OCI-LY7 (cell line): ENCODE results near the gene SPOCK1. TPM values are rescaled to one million over a fixed set of nuclear protein-coding genes. Genes with fewer than 3 reads are reported as not detected.

Experiments
- BruUV-seq: library from RNA; stranded (reverse); fragments of 400-500 nt; replicated peaks from 2 replicates; lab custom pipeline; 2021; lab: Mats Ljungman, UMichigan
- CTCF ChIA-PET: fragments of 300-600 bp; sonication (Branson Sonifier 250); formaldehyde crosslinking; loops from one replicate; lab custom pipeline; 2022; ENCODE audit warnings: antibody characterized with exemption; ENCODE audit not compliant: unreplicated experiment; lab: Charles Lee
- POLR2A ChIA-PET: fragments of 300-600 bp; sonication (Branson Sonifier 250); formaldehyde crosslinking; loops from one replicate; lab custom pipeline; 2022; ENCODE audit warnings: antibody characterized with exemption; lab: Charles Lee
- DNase-seq: peaks from one replicate; pipeline ENCODE4 v3.0.0-alpha.2; 2015; ENCODE audit warnings: low spot score
- H2AFZ ChIP-seq: fragments of 200-600 bp; sonication (generic), shearing (Covaris generic); 2 replicates; pipeline ENCODE4 v1.6.1; 2014; ENCODE audit warnings: mild to moderate bottlenecking, antibody characterized with exemption, low read length, moderate library complexity
- H3K27ac ChIP-seq: fragments of 200-600 bp; sonication (generic); 2 replicates; pipeline ENCODE4 v1.5.1; 2014; ENCODE audit warnings: mixed run types, low read depth, mild to moderate bottlenecking, moderate library complexity, low read length, inconsistent platforms; ENCODE audit not compliant: poor library complexity, severe bottlenecking
- H3K36me3 ChIP-seq: fragments of 200-600 bp; sonication (generic); 2 replicates; pipeline ENCODE4 v1.6.1; 2014; ENCODE audit warnings: mild to moderate bottlenecking, antibody characterized with exemption, low read length, moderate library complexity, mixed read lengths; ENCODE audit not compliant: insufficient read depth
- H3K4me1 ChIP-seq: fragments of 200-600 bp; sonication (generic); 2 replicates; pipeline ENCODE4 v1.5.1; 2014; ENCODE audit warnings: mild to moderate bottlenecking, low read length; ENCODE audit not compliant: insufficient read depth, poor library complexity, severe bottlenecking
- H3K4me2 ChIP-seq: fragments of 200-600 bp; sonication (generic); 2 replicates; pipeline ENCODE4 v1.6.1; 2014; ENCODE audit warnings: mild to moderate bottlenecking, low read length
- H3K4me3 ChIP-seq: fragments of 200-600 bp; sonication (generic); 2 replicates; pipeline ENCODE4 v1.5.1; 2014; ENCODE audit warnings: mild to moderate bottlenecking, low read depth, low read length; ENCODE audit not compliant: poor library complexity, severe bottlenecking
- H3K79me2 ChIP-seq: fragments of 200-600 bp; sonication (generic); 2 replicates; pipeline ENCODE4 v1.6.1; 2016; ENCODE audit warnings: low read depth, mild to moderate bottlenecking, low read length, moderate library complexity, mixed read lengths; ENCODE audit not compliant: insufficient read depth
- H3K9me2 ChIP-seq: fragments of 200-600 bp; sonication (generic); 2 replicates; pipeline ENCODE4 v1.6.1; 2016; ENCODE audit warnings: mild to moderate bottlenecking, low read length, mixed read lengths; ENCODE audit not compliant: insufficient read depth
- H3K9me3 ChIP-seq: fragments of 200-600 bp; sonication (generic); 2 replicates; pipeline ENCODE4 v1.6.1; 2014; ENCODE audit warnings: mild to moderate bottlenecking, mixed run types, low read length, mixed read lengths
- H4K20me1 ChIP-seq: fragments of 200-600 bp; sonication (generic); 2 replicates; pipeline ENCODE4 v1.6.1; 2014; ENCODE audit warnings: mild to moderate bottlenecking, antibody characterized with exemption, low read length, moderate library complexity, mixed read lengths; ENCODE audit not compliant: insufficient read depth
- EZH2phosphoT487 ChIP-seq: fragments of 200-600 bp; sonication (generic); IDR thresholded peaks from 2 replicates; pipeline ENCODE4 v1.6.1; 2018; ENCODE audit warnings: low read depth, borderline replicate concordance, mild to moderate bottlenecking, mixed run types, antibody characterized with exemption, low read length, moderate library complexity, mixed read lengths
- intact Hi-C: fragments of 100-400 bp; cut with micrococcal nuclease; formaldehyde crosslinking; loops from one replicate; pipeline ENCODE4 v1.10.0; 2022; ENCODE audit not compliant: unreplicated experiment
- total RNA-seq, 2 experiments: library from RNA; depleted of rRNA in 1 of 2; stranded (reverse); fragments of >200 nt in 1 of 2; shearing (Covaris generic) in 1 of 2; gene quantifications; 2 replicates each; pipeline ENCODE4 v1.2.3, GENCODE V29; 2014 to 2022
- TF ChIP-seq, protein P1 (sequence below): fragments of 200-600 bp; sonication (generic); conservative IDR thresholded peaks from 2 replicates; pipeline ENCODE4 v1.5.1; 2014; ENCODE audit warnings: mild to moderate bottlenecking, antibody characterized with exemption, low read length, moderate library complexity, mixed read lengths

SPOCK1 gene
- total RNA-seq, 2 experiments from 2014 or later, result 0.29 to 1.5 TPM

DNA sequence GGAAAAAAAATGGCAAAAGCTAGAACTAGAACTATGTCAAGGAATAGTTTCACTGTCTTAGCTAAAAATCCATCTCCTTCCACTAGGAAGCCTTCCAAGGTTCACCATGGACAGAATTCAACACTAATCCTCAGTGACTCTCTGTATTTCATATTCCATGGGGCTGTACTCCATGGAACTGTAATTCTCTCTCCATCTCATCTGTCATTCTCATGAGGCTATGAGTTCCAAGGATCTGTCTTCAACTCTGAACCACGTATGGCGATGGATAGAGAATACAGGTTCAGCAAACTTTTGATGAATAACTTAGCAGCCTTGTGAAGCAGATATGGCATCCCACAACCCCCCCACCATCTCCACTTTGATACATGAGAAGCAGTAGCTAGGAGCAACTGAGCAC, 184.0 kb downstream of the SPOCK1 start:
- Histone ChIP-seq H4K20me1 (no peaks in the 10 kb centered on the region), H3K4me2 (no peak overlapping the region), H3K79me2 (no peaks in the 10 kb centered on the region), H3K4me3 (no peak overlapping the region), H3K36me3 (no peaks in the 10 kb centered on the region), H2AFZ (no peak overlapping the region), H3K9me2 (no peaks in the 10 kb centered on the region), H3K4me1 (no peaks in the 10 kb centered on the region), H3K27ac (no peak overlapping the region), H3K9me3 (no peaks in the 10 kb centered on the region)
- ChIA-PET CTCF (no interaction called here), POLR2A (interaction anchor here (1.2 kb wide), 1 partner anchor 26 kb away, joined by 3 read pairs; no protein-coding TSS in a partner anchor)
- no TSS peak for BruUV-seq
- intact Hi-C loops, result loop anchor here (10.0 kb wide), 1 partner anchor 190 kb away; no protein-coding TSS in a partner anchor
- no peak for DNase-seq
- TF ChIP-seq, protein P1, sequence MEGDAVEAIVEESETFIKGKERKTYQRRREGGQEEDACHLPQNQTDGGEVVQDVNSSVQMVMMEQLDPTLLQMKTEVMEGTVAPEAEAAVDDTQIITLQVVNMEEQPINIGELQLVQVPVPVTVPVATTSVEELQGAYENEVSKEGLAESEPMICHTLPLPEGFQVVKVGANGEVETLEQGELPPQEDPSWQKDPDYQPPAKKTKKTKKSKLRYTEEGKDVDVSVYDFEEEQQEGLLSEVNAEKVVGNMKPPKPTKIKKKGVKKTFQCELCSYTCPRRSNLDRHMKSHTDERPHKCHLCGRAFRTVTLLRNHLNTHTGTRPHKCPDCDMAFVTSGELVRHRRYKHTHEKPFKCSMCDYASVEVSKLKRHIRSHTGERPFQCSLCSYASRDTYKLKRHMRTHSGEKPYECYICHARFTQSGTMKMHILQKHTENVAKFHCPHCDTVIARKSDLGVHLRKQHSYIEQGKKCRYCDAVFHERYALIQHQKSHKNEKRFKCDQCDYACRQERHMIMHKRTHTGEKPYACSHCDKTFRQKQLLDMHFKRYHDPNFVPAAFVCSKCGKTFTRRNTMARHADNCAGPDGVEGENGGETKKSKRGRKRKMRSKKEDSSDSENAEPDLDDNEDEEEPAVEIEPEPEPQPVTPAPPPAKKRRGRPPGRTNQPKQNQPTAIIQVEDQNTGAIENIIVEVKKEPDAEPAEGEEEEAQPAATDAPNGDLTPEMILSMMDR, result no peak
- no peak for TF ChIP-seq EZH2phosphoT487

DNA sequence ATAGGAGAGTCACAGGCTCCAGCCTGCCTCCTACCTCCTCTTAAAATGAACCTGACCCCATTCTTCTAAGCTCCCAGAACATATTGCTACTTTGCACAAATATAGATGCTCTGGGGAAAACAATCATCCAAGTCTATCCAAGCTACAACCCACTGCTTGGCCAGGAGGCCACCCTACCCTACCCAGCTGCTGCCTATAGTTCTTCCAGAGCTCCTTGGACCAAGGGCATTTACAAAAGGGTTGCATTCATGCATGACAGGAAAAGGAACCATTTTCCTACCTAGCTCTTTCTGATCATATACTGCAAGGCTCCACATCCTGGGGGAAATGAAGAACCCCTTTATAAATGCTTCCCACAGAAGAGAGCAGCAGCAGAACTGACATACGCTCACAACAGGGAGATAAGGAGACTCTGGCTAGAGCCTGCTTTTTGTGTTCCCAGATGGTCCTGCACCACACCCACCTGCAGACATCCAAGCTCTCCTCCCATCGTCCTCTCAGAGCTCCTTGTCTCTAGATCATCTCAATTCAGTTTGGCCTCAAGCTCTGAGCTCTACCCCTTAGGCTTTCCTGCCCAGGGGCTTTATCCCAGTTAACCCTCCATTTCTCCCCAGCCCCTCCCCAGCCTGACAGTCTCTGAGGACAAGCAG, 185.5 kb downstream of the SPOCK1 start:
- POLR2A ChIA-PET, result interaction anchor here (0.6 kb wide), 1 partner anchor 685 kb away, joined by 3 read pairs; no protein-coding TSS in a partner anchor
- BruUV-seq, result no TSS peak
- TF ChIP-seq, protein P1, result no peak
- TF ChIP-seq EZH2phosphoT487, result no peak

GRCh38 chr5:137312011-137312410, 187.1 kb downstream of the SPOCK1 start:
- Histone ChIP-seq H3K79me2 (no peaks in the 10 kb centered on the region), H3K9me2 (no peaks in the 10 kb centered on the region), H3K4me1 (no peaks in the 10 kb centered on the region), H3K27ac (no peak overlapping the region), H3K36me3 (no peaks in the 10 kb centered on the region), H3K4me3 (no peak overlapping the region), H2AFZ (no peak overlapping the region), H3K4me2 (no peak overlapping the region), H4K20me1 (no peaks in the 10 kb centered on the region), H3K9me3 (no peaks in the 10 kb centered on the region)
- intact Hi-C loops, result loop anchor here (10.0 kb wide), 1 partner anchor 193 kb away; no protein-coding TSS in a partner anchor
- DNase-seq, result no peak
- BruUV-seq, result no TSS peak
- POLR2A ChIA-PET, result no interaction called here
- CTCF ChIA-PET, result no interaction called here
- TF ChIP-seq, protein P1, result no peak
- no peak for TF ChIP-seq EZH2phosphoT487

More for the DNA sequence above, 185.5 kb downstream of the SPOCK1 start:
- no peaks in the 10 kb centered on the region for H3K79me2 ChIP-seq
- no peak for DNase-seq
- no peak overlapping the region for H3K27ac ChIP-seq
- no peaks in the 10 kb centered on the region for H3K9me2 ChIP-seq
- H3K36me3 ChIP-seq, result no peaks in the 10 kb centered on the region
- H3K4me2 ChIP-seq, result no peak overlapping the region
- no peaks in the 10 kb centered on the region for H4K20me1 ChIP-seq
- intact Hi-C loops, result loop anchor here (10.0 kb wide), 1 partner anchor 191 kb away; no protein-coding TSS in a partner anchor
- H3K9me3 ChIP-seq, result no peaks in the 10 kb centered on the region
- no peak overlapping the region for H2AFZ ChIP-seq
- CTCF ChIA-PET, result no interaction called here
- no peak overlapping the region for H3K4me3 ChIP-seq
- H3K4me1 ChIP-seq, result no peaks in the 10 kb centered on the region
